Measurements from ENCODE around the gene STRIP2.
"Not testable (repeated sequence)": the region's sequence is repeated elsewhere in the genome, so short reads cannot be mapped to it uniquely, and the experiment has no call there.

The STRIP2 gene

GRCh38 chr7:129530795-129531391 is 96.7 kb downstream of the STRIP2 start:
- DNase-seq (ENCODE audit: low spot score) = peak; percentile 94

- DNase-seq (ENCODE audit: low spot score) = peak; percentile 33
Measured at GRCh38 chr7:129531721-129532120, 97.5 kb downstream of the STRIP2 start.

- no peak for DNase-seq (ENCODE audit: low spot score)
Measured at GRCh38 chr7:129532375-129532774, 98.1 kb downstream of the STRIP2 start.

GRCh38 chr7:129534558-129535274 is 100.5 kb downstream of the STRIP2 start:
- not testable (repeated sequence) for DNase-seq (ENCODE audit: low spot score)

GRCh38 chr7:129535896-129536295 is 101.7 kb downstream of the STRIP2 start:
- no peak for DNase-seq (ENCODE audit: low spot score)

- no peak for DNase-seq (ENCODE audit: low spot score)
Measured at GRCh38 chr7:129536323-129536722, 102.1 kb downstream of the STRIP2 start.

Measured in kidney tubule cell (primary cell).